Skeletal muscle tissue (tissue), 4 donors: Measurements from ENCODE around the gene RAPGEF4. TPM values are rescaled to one million over a fixed set of nuclear protein-coding genes. Genes with fewer than 3 reads are reported as not detected.

Experiments used
- H3K27ac ChIP-seq: one replicate; pipeline ENCODE4 v1.7.0; 2013; ENCODE audit warnings: mild to moderate bottlenecking, low read depth, low read length, inconsistent platforms
- H3K27me3 ChIP-seq, 3 donors: one replicate each; pipeline ENCODE4 v1.7.0; 2013; ENCODE audit warnings: low read length in 3 of 3; ENCODE audit not compliant: control insufficient read depth in 3 of 3, insufficient read depth in 3 of 3
- H3K36me3 ChIP-seq, 3 donors: one replicate each; pipeline ENCODE4 v1.7.0; 2013; ENCODE audit warnings: low read length in 3 of 3; ENCODE audit not compliant: control insufficient read depth in 3 of 3, insufficient read depth in 3 of 3
- H3K4me1 ChIP-seq, 3 donors: one replicate each; pipeline ENCODE4 v1.7.0; 2013; ENCODE audit warnings: low read length in 3 of 3, mild to moderate bottlenecking in 3 of 3; ENCODE audit not compliant: control insufficient read depth in 3 of 3, insufficient read depth in 3 of 3
- H3K4me3 ChIP-seq, 3 donors: one replicate each; pipeline ENCODE4 v1.7.0; 2013; ENCODE audit warnings: low read length in 3 of 3
- H3K9ac ChIP-seq, 3 donors: one replicate each; pipeline ENCODE4 v1.7.0; 2013; ENCODE audit warnings: low read length in 3 of 3, mild to moderate bottlenecking in 3 of 3, moderate library complexity in 2 of 3, low read depth in 1 of 3
- H3K9me3 ChIP-seq, 3 donors: one replicate each; pipeline ENCODE4 v1.7.0; 2013; ENCODE audit warnings: low read length in 3 of 3; ENCODE audit not compliant: control insufficient read depth in 3 of 3
- total RNA-seq: library from RNA; depleted of rRNA; stranded (reverse); fragments of >200 nt; gene quantifications from one replicate; pipeline ENCODE4 v1.2.3, GENCODE V29; 2014
- donor health status: Osteomylitis.

Gene RAPGEF4
- total RNA-seq, 1 donor from 2014 or later, result 5.7 TPM

DNA sequence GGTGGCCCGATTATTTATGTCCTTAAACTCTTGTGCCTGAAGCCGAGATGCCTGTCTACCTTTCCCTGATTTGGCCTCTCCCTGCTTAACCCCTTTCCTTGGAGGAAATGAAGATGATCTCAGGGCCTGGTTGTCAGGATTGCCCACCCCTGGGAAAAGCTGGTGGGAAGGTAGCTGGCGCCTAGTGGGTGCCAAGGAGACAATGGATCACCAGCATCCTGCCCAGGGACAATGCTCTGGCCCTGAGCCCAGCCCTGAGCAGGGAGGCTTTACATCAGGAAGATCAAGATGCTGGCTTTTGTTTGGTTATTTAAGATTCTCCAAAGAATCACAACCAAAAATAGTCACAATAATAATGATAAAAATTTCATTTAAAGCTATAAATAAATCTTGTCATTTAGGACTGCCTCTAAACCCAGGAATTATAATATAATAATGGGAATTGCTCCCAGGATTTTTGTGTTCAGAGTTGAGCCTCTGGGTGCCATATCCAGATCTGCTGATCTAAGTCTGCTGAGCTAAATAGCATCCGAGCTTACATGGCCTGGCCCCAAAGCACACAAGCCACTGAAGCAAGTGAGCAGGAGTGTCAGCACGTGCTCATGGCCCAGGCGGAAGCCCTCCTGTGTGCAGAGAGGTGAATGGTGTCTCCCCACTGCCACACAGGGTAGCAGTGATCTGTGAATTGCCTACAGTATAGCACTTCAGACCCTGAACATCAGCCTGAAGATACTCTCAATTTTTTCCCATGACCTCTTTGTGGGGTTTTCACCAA, 282.2 kb downstream of the RAPGEF4 start:
- Histone ChIP-seq H3K4me3 (no peak overlapping the region), H3K9ac (no peak overlapping the region), H3K9me3 (no peaks in the 10 kb centered on the region), H3K27me3 (no peaks in the 10 kb centered on the region), H3K27ac (no peak overlapping the region), H3K4me1 (peaks cover 0 to 4% (median 3%) of the 10 kb centered on the region in 3 donors), H3K36me3 (no peaks in the 10 kb centered on the region)

GRCh38 chr2:173019755-173020154, 284.1 kb downstream of the RAPGEF4 start:
- Histone ChIP-seq H3K36me3 (no peaks in the 10 kb centered on the region), H3K9ac (no peak overlapping the region), H3K4me1 (peaks cover 0 to 4% (median 3%) of the 10 kb centered on the region in 3 donors), H3K27me3 (no peaks in the 10 kb centered on the region), H3K9me3 (no peaks in the 10 kb centered on the region), H3K4me3 (no peak overlapping the region), H3K27ac (no peak overlapping the region)

DNA sequence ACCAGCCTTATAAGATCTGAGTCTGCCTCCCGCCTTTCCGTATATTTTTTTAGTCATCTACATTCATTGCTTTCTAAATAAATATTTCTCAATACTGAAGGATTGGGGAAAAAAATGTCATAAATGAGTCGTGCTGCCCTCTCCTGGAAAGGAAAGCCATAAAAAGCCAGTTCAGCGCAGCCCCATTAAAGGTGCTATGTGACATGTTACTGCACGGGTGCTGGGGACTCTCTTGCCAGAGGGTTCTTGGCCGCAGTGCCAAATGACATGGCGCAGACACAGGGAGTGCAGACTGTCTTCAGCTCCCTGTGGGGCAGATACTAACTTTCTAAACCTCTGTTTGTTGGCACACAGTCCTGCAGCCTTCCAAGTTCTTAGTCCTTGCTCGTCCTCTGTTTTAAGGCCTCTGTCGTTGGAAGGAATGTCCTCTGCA, 286.3 kb downstream of the RAPGEF4 start:
- Histone ChIP-seq H3K36me3 (no peaks in the 10 kb centered on the region), H3K4me1 (peaks cover 5 to 10% (median 8%) of the 10 kb centered on the region in 3 donors), H3K4me3 (no peak overlapping the region), H3K27me3 (no peaks in the 10 kb centered on the region), H3K9me3 (no peaks in the 10 kb centered on the region), H3K9ac (no peak overlapping the region), H3K27ac (no peak overlapping the region)

DNA sequence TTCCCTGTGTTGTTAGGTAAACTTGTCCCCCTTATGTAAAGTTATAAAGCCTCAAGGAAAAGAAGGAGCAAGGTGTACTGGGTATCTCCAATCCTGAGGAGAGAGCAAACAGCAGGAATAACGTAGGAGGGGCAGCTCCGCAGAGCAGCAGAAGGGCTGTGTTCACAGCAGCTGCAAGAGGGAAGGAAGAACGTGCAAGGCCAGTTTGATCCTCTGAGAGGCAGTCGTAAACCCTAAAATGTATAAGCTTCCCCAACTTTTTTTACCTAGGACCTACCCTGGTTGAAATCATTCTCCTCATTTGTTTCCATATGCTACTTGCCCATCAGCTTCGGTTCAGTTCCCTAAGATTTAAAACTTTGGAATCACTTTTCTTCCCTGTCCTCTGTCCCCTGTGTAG, 288.1 kb downstream of the RAPGEF4 start:
- H3K9ac ChIP-seq, result no peak overlapping the region
- H3K27ac ChIP-seq, result no peak overlapping the region
- no peaks in the 10 kb centered on the region for H3K36me3 ChIP-seq
- H3K27me3 ChIP-seq, result no peaks in the 10 kb centered on the region
- no peaks in the 10 kb centered on the region for H3K9me3 ChIP-seq
- H3K4me1 ChIP-seq, result peaks cover 13 to 18% (median 16%) of the 10 kb centered on the region in 3 donors
- H3K4me3 ChIP-seq, result no peak overlapping the region

- Histone ChIP-seq H3K27ac (peak overlapping the region; percentile 1), H3K4me3 (no peak overlapping the region), H3K9me3 (no peaks in the 10 kb centered on the region), H3K27me3 (no peaks in the 10 kb centered on the region), H3K4me1 (peaks cover 35 to 36% (median 36%) of the 10 kb centered on the region in 3 donors), H3K9ac (no peak overlapping the region), H3K36me3 (no peaks in the 10 kb centered on the region)
Observed at GRCh38 chr2:173026479-173026878, 290.8 kb downstream of the RAPGEF4 start.

- H3K9me3 ChIP-seq, result no peaks in the 10 kb centered on the region
- H3K27me3 ChIP-seq, result no peaks in the 10 kb centered on the region
- H3K4me1 ChIP-seq, result peaks cover 38 to 40% (median 40%) of the 10 kb centered on the region in 3 donors
- peak overlapping the region; percentile 51 to 82 (median 81) for H3K9ac ChIP-seq
- H3K4me3 ChIP-seq, result peak overlapping the region; percentile 4 to 49 (median 34)
- H3K36me3 ChIP-seq, result no peaks in the 10 kb centered on the region
- H3K27ac ChIP-seq, result peak overlapping the region; percentile 98
Observed at GRCh38 chr2:173027181-173028128, 291.8 kb downstream of the RAPGEF4 start.

DNA sequence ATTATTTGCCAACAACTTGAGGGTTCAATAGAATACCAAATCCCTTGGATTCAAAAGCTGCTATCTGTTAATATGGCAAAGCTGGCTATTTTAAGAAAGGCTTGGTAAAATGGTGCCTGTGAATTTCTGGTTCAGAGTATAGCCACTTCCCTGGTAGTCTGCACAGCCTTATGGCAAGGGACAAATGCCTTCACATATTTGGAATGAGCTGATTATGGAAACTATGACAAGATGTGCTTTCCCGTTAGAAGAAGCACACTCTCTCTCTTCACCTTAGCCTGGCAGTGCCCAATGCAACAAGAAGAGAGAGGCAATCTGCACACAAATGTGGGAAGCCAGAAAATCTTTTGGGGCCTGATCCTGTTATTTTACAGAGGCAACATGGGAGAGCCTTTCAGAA, 292.5 kb downstream of the RAPGEF4 start:
- Histone ChIP-seq H3K9ac (peak overlapping the region; percentile 51 to 82 (median 81)), H3K4me3 (peak overlapping the region in 2 of 3 donors; percentile 4 to 34), H3K27me3 (no peaks in the 10 kb centered on the region), H3K27ac (peak overlapping the region; percentile 98), H3K36me3 (no peaks in the 10 kb centered on the region), H3K9me3 (no peaks in the 10 kb centered on the region), H3K4me1 (peaks cover 38 to 44% (median 40%) of the 10 kb centered on the region in 3 donors)

- peak overlapping the region in 1 of 3 donors; percentile 82 for H3K9ac ChIP-seq
- H3K36me3 ChIP-seq, result no peaks in the 10 kb centered on the region
- H3K4me3 ChIP-seq, result no peak overlapping the region
- peak overlapping the region; percentile 98 for H3K27ac ChIP-seq
- no peaks in the 10 kb centered on the region for H3K27me3 ChIP-seq
- H3K4me1 ChIP-seq, result peaks cover 38 to 44% (median 40%) of the 10 kb centered on the region in 3 donors
- H3K9me3 ChIP-seq, result no peaks in the 10 kb centered on the region
Observed at GRCh38 chr2:173028671-173029070, 293.0 kb downstream of the RAPGEF4 start.

DNA sequence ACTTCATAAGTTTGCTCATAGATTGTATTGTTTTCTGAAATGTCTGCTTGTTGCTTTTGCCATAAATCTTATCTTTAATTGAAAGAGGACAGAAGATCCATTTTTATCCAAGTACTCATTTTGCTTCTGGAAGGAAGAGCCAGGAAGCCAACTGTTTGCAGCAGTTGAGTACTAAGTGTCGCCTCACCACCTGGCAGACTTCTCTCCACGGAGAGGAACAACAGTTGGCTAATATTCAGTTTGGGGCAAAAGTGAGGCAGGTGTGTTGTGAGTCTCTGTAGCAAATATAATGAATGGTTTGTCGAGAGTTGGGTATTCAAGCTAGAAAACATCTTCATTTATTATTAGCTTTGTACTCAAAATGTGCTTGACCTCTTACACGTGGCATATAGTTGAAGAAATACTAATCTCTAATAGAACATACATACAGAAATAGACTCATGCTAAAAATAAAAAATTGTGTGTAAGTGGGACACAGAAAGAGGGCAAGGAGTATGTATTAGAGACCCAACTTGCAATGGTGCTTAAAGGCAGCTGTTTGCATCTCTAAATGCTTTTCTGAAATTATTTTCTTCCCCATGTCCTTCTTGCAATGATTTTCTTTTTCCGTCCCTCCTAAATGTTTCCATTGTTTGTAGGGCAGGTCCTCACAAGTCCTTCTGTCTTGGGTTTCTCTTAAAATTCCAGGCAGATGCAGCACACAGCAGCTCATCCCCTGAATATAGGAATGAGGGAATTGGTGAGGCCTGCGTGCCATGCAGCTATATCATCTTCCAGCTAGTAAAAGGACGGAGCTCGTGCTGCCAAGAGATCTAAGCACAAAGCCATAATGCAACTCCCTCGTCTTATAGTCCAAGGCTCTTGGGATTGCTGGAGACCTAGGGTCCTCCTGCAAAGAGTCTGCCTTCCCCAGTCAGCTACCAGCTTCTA, 295.2 kb downstream of the RAPGEF4 start:
- Histone ChIP-seq H3K9me3 (no peaks in the 10 kb centered on the region), H3K4me1 (peaks cover 46 to 53% (median 49%) of the 10 kb centered on the region in 3 donors), H3K27ac (peak overlapping the region; percentile 98), H3K27me3 (no peaks in the 10 kb centered on the region), H3K36me3 (no peaks in the 10 kb centered on the region), H3K9ac (peak overlapping the region; percentile 41 to 75 (median 55)), H3K4me3 (peak overlapping the region in 1 of 3 donors; percentile 6)
